HL-60/S4 treated with phorbol 12-myristate 13-acetate at 8.2 ng/mL for 4 days and 3 days (cell line): Measurements from ENCODE around the gene TBC1D8.

Experiments
- in situ Hi-C: fragments of 300-500 bp; cut with MboI; formaldehyde crosslinking; loops from 2 replicates; pipeline ENCODE4 v1.15.0; 2022; ENCODE audit warnings: low sequenced_read_pairs

Gene TBC1D8

GRCh38 chr2:101140978-101141655 lies 10.1 kb downstream of the TBC1D8 start:
- in situ Hi-C loops, result no loop called here

- in situ Hi-C loops, result no loop called here
Measured at GRCh38 chr2:101140237-101140636, 10.9 kb downstream of the TBC1D8 start.

GRCh38 chr2:101139495-101139894 lies 11.7 kb downstream of the TBC1D8 start:
- in situ Hi-C loops, result no loop called here

- in situ Hi-C loops, result no loop called here
Measured at GRCh38 chr2:101135412-101136296, 15.5 kb downstream of the TBC1D8 start.

GRCh38 chr2:101133492-101134100 lies 17.6 kb downstream of the TBC1D8 start:
- in situ Hi-C loops, result no loop called here

- in situ Hi-C loops, result no loop called here
Measured at GRCh38 chr2:101132202-101132601, 19.0 kb downstream of the TBC1D8 start.

GRCh38 chr2:101130081-101130480 lies 21.1 kb downstream of the TBC1D8 start:
- in situ Hi-C loops, result no loop called here

- in situ Hi-C loops, result no loop called here
Measured at GRCh38 chr2:101127319-101128056, 23.7 kb downstream of the TBC1D8 start.

- in situ Hi-C loops, result no loop called here
Measured at GRCh38 chr2:101125808-101126207, 25.4 kb downstream of the TBC1D8 start.

GRCh38 chr2:101125374-101125773 lies 25.8 kb downstream of the TBC1D8 start:
- in situ Hi-C loops, result no loop called here

GRCh38 chr2:101124643-101125366 lies 26.4 kb downstream of the TBC1D8 start:
- in situ Hi-C loops, result no loop called here

GRCh38 chr2:101123795-101124471 lies 27.2 kb downstream of the TBC1D8 start:
- in situ Hi-C loops, result no loop called here

GRCh38 chr2:101121174-101121573 lies 30.0 kb downstream of the TBC1D8 start:
- in situ Hi-C loops, result no loop called here

GRCh38 chr2:101120124-101120996 lies 30.8 kb downstream of the TBC1D8 start:
- in situ Hi-C loops, result no loop called here

GRCh38 chr2:101119431-101119830 lies 31.8 kb downstream of the TBC1D8 start:
- in situ Hi-C loops, result no loop called here

- in situ Hi-C loops, result no loop called here
Measured at GRCh38 chr2:101116841-101117552, 34.2 kb downstream of the TBC1D8 start.

- in situ Hi-C loops, result no loop called here
Measured at GRCh38 chr2:101116348-101116747, 34.8 kb downstream of the TBC1D8 start.

GRCh38 chr2:101115664-101116063 lies 35.5 kb downstream of the TBC1D8 start:
- in situ Hi-C loops, result no loop called here
